DLD1 (cell line): Measurements from ENCODE around the gene TMEM140.
"Not testable (repeated sequence)": the region's sequence is repeated elsewhere in the genome, so short reads cannot be mapped to it uniquely, and the experiment has no call there.

ENCODE experiments used
- in situ Hi-C: cut with HindIII; loops from 2 replicates; pipeline ENCODE4 v1.10.0; 2017; ENCODE audit warnings: low sequenced_read_pairs

Gene TMEM140

DNA sequence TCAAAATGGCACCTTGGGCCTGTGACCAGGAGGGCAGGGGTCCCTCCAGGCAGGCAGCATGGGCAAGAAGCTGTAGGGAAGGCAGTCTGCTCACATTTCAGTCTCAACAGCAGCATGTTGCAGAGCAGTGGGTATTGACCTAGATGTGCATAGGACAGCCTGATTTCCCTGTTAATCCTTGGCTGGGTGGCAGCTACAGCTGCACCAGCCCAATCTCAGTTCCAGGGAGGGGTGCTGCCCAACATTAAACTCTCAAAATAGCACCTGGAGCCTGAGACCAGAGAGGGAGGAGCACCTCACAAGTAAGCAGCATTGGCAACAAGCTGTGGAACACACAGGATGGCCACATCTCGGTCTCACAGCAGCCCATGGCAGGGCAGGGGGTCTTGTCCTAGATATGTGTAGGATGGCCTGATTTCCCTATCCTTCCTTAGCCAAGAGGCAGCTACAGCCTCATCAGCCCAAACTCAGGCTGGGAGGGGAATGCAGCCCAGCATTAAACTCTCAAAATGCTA is 10.3 kb downstream of the TMEM140 start:
- in situ Hi-C loops, result no loop called here

DNA sequence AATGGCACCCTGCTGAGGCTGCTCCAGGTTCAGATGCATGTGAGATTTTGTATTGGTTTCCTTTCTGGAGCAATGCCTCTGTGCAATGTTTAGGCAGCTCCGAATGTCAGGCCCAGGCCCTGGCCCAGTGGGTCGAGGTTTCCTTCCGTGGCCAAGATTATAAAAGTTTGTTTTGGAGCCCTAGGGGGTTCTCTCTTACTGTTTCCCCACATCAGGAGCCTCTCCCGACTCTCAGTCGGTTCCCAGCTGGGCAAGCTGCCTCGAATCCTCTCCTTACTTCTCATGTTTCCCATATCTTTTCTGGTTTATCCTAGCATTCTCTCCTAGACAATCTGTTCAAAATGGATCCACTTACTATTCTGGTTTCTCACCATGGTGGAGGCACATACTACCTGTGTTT is 11.0 kb downstream of the TMEM140 start:
- in situ Hi-C loops, result no loop called here

DNA sequence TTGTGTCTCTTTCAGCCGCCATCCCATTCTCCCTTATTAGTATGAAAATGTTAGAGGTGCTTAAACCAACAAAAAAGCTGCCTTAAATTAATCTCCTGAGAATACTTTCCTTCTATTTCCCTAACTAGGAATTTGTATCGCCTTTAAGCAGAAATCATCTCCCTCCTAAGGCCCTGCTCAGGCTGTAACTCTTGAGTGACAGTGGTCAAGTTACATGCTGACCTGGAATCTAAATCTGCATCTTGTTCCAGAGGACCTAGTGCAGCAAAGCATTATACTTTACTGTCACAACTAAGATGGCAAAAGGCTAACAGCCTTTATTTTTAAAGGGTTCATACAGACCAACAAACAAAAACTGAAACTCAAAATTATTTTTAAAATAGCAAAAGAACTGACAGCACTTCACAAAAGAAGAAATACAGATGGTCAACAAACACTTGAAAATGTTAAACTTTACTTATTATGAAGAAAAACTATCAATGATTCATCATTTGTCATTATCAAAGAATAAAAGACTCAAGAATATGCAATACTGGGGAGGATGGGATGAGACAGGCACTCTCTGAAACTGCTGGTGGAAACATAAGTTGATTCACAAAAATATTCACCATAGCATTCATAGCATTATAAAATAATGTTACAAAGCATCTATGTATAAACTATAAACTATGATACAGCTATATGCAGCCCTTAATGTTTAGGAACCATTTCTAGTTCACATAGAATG is 11.7 kb downstream of the TMEM140 start:
- in situ Hi-C loops, result no loop called here

DNA sequence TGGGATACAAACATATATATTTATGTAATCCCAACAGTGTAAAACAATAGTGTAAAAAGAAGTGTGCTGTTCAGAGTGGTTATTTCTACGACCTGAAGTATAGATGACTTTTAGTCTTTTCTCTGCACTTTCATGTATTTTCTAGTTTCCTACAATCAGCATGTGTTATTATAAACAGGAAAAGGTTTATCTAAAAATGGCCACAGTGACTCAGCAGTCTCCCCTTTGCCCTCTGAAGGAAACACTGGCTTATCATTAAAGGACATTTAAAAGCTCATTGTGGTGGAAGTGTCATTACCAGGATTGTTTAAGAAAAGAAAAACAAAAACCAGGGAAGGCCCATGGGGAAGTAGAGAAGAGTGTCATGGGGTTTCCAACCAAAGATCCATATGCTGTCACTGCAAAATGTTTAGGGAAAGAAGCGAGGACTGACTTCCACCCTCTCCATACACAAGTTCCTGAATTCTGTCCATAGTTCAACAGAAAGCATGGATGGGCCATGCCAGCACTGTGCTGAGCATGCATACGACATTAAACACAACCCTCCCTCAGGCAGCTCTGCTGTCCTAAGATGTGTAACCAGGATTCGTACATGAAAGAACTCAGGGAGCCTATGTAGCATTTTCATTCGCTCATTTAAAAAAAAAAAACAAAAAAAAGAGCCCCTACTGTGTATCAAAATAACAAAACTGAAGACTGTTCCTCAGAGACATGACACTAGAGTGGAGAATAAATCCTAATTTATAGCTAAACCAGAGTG is 12.4 kb downstream of the TMEM140 start:
- in situ Hi-C loops, result no loop called here

DNA sequence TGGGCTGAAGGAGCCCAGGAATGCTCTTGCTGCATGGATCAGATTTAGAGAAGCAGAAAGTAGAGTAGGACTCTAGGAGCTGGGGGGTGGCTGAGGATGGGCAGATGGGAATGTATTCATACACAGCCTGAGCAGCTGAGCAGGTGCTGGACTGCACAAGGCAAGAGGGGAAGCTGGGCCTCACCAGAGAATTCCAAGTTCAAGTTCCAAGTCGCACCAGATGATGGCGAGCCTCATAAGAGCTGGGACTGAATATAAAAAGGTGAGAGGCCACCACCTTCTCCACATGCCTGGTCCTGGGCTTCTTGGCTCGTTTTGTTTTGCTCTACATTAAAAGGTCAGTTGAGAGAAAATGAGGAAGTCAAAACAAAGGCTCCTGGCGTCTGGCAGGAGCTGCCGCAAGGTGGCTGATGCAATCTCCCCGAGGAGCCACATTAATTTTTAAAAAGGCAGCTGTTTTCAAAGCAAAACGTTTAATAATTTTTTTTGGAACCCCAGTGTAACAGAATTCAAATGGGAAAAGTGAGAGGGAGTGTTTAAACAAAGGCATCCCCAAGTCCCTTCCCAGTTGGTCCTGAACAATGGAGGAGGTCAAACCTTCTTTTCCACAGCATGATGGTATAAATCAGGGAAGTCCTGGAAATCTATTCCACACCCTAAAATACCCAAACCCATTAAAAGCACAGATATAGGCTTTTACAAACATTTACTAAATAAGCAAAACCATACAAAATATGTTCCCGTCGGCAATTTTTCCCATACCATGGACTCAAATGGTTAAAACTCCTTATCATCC is 13.2 kb downstream of the TMEM140 start:
- in situ Hi-C loops, result no loop called here

DNA sequence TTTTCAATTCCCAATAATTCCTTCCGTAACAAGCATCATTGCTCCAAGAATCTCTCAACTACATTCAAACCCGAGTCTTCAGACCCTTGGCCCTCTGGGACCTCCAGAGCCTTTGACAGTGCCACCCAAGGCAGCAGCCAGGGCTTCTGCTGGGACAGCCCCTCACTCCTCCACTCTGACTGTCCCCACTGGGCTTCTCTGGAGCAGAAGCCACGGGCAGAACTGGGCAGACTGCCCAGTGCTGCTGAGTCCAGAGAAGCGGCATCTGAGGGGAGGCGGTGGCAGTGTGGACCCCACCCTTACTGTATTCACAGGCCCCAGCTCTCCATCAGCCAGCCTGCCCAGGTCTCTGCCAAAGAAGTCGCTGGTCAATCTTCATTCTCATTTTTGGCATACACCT is 13.8 kb downstream of the TMEM140 start:
- in situ Hi-C loops, result no loop called here

DNA sequence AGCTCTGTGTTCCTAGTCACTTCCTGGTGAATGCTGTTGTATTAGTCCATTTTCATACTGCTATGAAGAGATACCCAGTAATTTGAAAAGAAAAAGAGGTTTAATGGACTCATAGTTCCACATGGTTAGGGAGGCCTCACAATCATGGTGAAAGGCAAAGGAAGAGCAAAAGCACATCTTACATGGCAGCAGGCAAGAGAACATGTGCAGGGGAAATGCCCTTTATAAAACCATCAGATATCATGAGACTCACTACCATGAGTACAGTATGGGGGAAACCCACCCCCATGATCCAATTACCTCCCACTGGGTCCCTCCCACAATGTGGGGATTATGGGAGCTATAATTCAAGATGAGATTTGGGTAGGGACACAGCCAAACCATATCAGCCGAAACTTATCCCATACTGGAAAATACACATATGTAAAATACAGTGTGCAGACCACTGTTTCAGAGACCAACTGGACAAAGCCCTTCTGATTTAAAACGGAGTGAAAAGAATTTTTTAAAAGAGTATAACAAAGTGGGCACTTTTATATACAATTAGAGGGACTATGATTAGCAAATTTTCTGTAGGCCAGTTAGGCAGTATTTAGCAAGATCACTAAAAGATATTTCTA is 14.6 kb downstream of the TMEM140 start:
- in situ Hi-C loops, result no loop called here

DNA sequence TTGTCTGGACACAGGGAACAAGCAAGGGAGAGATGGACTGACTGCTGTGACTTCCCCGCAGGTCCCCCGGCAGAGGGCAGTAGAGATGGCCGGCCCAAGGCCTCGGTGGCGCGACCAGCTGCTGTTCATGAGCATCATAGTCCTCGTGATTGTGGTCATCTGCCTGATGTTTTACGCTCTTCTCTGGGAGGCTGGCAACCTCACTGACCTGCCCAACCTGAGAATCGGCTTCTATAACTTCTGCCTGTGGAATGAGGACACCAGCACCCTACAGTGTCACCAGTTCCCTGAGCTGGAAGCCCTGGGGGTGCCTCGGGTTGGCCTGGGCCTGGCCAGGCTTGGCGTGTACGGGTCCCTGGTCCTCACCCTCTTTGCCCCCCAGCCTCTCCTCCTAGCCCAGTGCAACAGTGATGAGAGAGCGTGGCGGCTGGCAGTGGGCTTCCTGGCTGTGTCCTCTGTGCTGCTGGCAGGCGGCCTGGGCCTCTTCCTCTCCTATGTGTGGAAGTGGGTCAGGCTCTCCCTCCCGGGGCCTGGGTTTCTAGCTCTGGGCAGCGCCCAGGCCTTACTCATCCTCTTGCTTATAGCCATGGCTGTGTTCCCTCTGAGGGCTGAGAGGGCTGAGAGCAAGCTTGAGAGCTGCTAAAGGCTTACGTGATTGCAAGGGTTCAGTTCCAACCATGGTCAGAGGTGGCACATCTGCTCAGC is 16.6 kb downstream of the TMEM140 start:
- in situ Hi-C loops, result no loop called here

DNA sequence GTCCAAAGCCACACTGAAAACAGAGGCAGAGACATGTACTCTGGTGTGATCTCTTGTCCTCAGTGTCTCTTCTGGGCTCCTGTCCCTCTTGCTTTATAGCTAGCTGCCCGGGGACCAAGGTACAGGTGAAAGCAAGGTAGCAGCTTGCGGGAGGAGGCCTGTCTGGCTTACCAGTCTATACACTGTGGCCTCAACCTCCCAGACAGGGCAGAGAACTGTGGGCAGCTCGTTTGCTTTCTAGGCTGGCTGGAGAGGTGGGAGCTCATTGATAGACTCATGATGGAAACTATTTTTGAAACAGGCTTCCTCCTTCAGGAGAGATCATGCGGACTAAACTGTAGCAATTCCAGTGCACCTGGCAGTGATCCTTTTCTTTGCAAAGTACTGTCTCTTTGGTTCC is 18.0 kb downstream of the TMEM140 start:
- in situ Hi-C loops, result no loop called here

DNA sequence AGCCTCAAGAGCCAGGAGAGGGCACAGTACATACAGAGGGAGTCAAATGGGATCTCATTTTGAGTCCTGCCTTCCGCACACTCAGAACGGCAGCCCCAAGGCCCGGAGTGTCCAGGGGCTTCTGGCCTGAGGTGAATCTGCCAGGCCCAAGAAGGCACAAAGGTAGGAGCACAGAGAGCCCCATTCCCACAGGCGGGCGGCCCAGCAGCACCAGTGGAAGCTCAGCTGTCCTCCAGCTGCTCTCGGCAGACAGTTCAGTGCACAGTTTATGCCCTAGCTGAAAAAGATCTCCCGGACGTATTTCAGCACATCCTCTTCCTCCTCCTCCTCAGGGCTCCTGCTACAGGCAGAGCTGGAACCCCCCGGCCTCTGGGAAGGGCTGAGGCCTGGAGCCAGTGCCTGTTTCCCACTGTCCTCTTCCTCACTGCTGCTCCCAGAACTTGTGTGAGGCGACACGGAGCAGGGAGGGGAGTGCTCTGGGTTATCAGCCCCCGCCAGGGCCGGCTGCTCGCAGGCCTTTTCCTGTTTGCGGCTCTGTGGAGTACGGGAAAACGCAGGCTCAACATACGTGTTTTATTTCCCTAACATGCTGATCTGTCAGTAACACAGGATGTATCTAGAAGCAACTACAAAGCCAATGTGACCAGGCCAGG is 18.6 kb downstream of the TMEM140 start:
- in situ Hi-C loops, result no loop called here

DNA sequence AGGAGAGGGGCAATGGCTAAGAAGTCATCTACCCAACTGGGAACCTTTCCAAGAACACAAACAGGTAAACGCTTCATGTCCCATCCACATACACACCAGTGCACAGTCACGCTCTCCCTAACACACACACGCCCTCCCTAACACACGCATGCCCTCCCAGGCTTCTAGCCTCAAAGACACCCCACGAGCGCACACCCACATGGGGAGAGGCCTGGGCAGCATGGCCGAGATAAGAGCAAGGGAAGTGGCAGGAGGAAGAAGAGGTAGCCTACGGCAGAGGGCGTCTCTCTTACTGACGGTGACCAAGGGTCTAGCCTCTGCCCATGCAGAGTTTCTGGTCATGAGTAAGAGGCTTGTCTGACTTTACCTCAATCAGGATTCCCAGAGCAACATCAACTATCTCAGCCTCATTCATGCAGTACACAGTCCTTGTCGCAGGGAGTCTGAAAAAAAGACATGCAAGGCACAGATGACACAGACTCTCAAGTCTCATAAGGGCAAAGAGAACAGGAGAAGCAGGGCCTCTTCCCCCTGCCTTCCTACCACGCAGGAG is 19.6 kb downstream of the TMEM140 start:
- in situ Hi-C loops, result no loop called here

DNA sequence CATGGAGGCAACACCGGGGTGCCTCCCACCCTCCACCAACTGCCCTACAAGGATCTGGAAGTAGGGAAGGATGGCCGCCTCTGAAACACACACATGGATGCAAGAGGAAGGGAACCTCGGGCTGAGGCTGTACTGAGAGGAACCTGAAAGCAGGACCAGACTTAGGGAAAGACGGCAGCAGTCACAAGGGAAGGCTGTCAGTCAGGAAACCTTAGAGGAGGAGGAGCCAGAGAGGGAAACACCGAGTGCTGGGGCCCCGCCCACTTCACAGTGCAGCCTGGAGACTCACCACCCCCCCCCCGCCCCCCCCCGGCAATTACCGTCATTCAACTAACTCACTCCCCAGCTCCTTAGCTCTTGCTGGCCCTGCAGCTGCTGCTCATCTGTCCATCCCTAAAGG is 20.1 kb downstream of the TMEM140 start:
- in situ Hi-C loops, result no loop called here

DNA sequence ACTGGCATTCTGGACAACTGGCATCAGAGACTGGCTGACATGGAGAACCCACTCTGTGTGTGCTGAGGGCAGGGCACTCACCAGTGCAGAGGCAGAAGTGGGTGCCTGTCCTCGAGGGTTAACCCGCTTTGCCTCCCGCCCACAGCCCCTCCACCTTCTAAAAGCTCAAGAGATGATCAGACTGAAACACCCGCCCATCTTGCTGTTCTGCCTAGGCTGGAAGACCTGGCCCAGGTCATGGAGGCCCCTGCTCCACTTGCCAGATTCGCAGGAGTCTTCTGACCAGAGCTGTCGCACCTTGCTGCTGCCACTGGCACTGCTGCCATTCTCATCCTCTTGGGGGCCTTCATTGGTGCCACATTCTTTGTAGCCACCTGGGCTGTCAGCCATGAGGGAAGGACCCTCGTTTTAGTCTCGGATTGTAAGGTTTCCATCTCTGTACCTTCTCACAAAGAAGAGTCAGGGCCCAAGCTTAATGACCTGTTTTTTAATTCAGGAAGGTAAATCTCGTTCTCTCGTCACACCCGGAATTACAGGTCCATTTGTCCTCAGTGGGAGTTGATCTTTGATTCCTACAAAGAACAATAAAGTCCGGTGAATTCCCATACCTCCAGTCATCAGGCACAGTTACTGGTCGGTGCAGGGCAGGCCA is 20.7 kb downstream of the TMEM140 start:
- in situ Hi-C loops, result no loop called here

DNA sequence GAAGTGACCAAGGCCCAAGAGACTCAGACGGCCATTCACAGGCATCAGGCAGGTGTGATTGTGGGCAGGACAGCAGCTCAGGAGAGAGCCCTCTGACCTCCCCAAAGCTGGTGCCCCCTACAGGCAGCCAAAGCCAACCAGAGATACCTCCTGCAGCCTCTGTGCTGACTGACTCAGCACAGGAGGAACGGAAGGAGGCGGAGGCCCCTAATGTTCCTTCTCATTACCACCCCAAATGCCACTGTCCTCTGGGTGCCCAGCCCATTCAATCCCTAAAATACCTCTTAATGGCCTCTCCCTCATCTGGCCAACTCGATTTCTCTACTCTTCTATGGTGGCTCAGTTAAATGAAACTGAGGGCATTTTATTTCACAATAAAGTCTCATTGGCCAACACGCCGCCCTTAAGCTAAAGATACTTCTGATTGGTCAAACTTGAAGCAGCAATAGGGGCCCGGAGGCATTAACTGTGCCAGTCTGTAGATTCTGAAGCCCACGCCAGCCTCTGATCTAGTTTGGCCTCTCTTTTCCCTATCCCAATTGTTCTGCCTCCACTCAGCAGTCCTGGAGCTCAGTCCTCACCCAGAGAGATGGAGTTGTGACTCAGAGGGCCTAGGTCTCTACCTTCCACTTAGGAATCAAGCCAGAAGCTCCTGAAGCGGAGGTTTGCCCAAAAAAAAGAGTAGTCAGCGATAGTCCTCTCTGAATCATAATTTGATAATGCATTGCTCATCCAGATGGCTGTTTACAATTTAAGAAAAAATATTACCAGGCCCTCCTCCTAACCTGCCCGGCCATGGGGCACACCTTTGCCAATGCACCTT is 21.5 kb downstream of the TMEM140 start:
- in situ Hi-C loops, result no loop called here

DNA sequence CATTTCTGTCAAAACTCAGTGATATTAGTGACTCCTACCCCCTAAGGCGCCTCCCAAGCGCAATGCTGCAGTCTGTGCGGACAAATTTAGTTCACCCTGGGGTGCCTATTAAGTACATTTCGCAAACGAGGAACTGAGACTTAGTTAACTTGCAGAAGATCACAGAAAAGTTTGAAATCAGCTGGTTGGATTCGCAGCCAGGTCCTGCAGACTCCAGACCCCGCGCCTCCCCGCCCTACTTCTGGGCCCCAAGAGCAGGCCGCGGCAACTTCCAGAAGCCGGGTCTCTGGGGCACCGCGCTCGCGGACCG is 22.0 kb downstream of the TMEM140 start:
- in situ Hi-C loops, result no loop called here

DNA sequence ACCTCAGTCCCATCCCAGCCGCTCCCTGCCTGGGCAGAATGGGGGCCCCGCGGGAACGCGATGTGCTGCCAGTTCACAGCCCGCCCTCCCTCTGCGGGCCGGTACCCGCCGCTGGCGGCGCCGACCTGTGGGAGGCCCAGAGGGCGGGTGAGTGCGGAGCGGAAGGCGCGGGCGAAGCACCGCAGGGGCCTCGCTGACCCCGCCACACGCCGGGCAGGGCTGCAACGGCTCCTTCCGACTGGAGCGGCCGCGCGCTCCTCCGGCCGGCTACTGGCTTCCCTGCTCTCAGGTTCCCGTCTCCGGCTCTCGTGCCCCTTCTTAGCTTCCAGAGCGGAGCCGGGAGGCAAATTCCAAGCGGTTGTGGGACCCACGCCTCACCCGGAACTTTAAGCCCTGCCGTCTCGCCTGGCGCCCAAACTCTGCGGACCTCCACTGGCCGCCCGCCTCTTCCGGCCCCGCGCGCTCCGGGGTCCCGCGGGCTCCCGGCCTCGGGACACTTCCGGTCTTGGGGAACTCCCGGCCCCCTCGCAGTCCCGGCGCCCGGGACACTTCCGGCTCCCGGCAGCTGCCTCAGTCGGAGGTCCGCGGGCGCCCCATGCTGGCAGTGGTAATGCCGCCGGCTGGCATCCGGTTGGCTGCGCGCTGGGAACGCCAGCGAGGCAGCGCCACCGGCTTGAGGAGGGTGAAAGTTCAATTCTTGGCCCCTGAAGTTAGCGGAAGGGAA is 22.6 kb downstream of the TMEM140 start, which contains the start of gene CYREN:
TSS of gene CYREN (minus strand) at position 434 of the 724 bp plus-strand sequence. CDS start 1,785 bp downstream, outside the sequence.
- in situ Hi-C loops, result no loop called here

DNA sequence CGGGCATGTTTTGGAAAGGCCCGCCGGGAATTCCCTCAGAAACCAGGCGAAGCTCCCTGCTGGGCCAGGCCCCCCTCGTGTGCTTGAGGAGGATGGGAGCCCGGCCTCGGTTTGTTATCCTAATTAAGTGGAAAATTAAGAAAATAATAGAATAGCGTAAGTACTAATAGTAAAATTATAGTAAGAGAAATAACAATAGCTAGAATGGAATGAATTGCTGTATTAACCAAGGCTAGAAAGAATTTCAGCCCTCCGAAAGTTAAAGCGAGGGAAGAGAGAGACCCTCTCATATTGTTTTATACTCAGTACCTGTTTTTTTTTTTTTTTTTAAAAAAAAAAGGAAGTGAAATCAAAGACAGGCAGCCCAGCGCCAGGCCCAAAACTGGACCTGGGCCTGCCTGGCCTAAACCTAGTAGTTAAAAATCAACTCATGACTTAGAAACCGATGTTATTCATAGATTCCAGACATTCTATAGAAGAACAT is 23.2 kb downstream of the TMEM140 start:
- in situ Hi-C loops, result not testable (repeated sequence)
